LNCAP (cell line): ENCODE data around the gene NLGN2.

ENCODE experiments used
- CTCF ChIP-seq: fragments of 450-650 bp; IDR thresholded peaks from 2 replicates; pipeline ENCODE4 v1.5.1; 2017; ENCODE audit warnings: mild to moderate bottlenecking

NLGN2 gene

GRCh38 chr17:7467498-7467897, 59.9 kb downstream of the NLGN2 start:
- no peak for TF ChIP-seq CTCF

- TF ChIP-seq CTCF: no peak
Measured at GRCh38 chr17:7468290-7468689, 60.6 kb downstream of the NLGN2 start.

GRCh38 chr17:7468804-7469389, 61.3 kb downstream of the NLGN2 start:
- no peak for TF ChIP-seq CTCF
